Measurements from ENCODE around the gene LUZP2. TPM values are rescaled to one million over a fixed set of nuclear protein-coding genes. Genes with fewer than 3 reads are reported as not detected.
"Not testable (repeated sequence)": the region's sequence is repeated elsewhere in the genome, so short reads cannot be mapped to it uniquely, and the experiment has no call there.

LUZP2 gene
- total RNA-seq, 4 donors from 2014 or later: 0.19 to 0.99 TPM; not detected in 2

DNA sequence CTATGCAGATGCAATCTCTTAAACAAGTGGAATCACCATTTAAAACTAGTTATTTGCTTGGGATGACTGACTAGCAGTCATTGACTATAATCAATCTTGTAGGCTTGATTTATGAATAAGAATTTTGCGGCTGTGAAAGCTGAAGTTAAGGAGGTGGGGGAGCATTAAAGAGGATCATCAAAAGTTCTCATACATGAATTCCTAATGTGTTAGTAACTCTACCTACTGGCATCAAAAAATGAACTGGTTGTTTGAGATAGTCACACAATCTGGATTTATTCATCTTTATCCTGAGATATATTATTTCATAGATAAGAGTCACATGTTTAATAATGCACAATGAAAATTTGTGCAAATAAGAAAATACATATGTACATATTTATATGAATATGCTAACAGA is 393.6 kb downstream of the LUZP2 start:
- no peaks in the 10 kb centered on the region for H3K36me3 ChIP-seq
- no peak overlapping the region for H3K27ac ChIP-seq (replicated peaks in 1 of 4)
- WGBS: 77% methylated on average over 1 of the region's 1 CpG
- no peak for TF ChIP-seq EP300 (IDR thresholded peaks at IDR 0.05)
- TF ChIP-seq, protein P1, sequence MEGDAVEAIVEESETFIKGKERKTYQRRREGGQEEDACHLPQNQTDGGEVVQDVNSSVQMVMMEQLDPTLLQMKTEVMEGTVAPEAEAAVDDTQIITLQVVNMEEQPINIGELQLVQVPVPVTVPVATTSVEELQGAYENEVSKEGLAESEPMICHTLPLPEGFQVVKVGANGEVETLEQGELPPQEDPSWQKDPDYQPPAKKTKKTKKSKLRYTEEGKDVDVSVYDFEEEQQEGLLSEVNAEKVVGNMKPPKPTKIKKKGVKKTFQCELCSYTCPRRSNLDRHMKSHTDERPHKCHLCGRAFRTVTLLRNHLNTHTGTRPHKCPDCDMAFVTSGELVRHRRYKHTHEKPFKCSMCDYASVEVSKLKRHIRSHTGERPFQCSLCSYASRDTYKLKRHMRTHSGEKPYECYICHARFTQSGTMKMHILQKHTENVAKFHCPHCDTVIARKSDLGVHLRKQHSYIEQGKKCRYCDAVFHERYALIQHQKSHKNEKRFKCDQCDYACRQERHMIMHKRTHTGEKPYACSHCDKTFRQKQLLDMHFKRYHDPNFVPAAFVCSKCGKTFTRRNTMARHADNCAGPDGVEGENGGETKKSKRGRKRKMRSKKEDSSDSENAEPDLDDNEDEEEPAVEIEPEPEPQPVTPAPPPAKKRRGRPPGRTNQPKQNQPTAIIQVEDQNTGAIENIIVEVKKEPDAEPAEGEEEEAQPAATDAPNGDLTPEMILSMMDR (IDR thresholded peaks at IDR 0.05): no peak
- TF ChIP-seq POLR2AphosphoS5 (IDR thresholded peaks at IDR 0.05): no peak
- no peak for TF ChIP-seq POLR2A (IDR thresholded peaks at IDR 0.05; ENCODE audit: low read depth)
- no peaks in the 10 kb centered on the region for H3K9me3 ChIP-seq
- intact Hi-C loops (cut with DNase I): loop anchor here (10.0 kb wide), 1 partner anchor 1304 kb away; no protein-coding TSS in a partner anchor
- DNase-seq (ENCODE audit: extremely low spot score): no peak
- H3K27me3 ChIP-seq: no peaks in the 10 kb centered on the region
- no peak overlapping the region for H3K4me3 ChIP-seq
- no peaks in the 10 kb centered on the region for H3K4me1 ChIP-seq

DNA sequence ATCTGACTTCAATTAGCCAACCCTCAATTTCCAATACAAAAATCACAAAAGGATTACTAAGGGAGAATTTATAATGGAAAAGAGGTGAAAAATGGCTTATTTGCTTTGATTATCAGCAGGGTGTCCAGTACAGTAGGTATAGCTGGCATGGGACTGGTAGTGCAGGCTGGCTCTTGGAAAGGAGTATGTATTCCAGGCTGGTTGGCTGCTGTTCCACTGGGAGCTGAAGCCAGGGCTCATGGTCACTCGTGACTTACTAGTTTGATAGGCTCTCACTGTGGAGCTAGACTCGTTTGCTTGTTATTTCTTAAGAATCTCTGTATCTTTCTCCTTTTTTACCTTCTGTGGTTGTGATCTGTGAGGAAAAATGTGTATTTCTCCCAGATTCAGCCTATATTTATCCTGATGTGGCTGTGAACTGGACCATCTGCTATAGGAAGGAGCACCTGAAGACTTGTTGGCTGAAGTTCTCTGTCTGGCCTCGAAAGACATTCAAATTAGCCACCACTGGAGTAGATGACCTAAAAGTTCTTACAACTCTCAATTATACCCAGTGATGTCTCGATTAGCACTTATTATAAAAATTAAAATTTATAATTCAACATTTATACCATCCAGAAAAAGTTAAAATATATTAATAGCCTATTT is 395.1 kb downstream of the LUZP2 start:
- H3K27me3 ChIP-seq; DNase-seq (ENCODE audit: extremely low spot score); H3K36me3 ChIP-seq; H3K4me3 ChIP-seq; H3K9me3 ChIP-seq; H3K27ac ChIP-seq (replicated peaks in 1 of 4); H3K4me1 ChIP-seq: not testable (repeated sequence)
- intact Hi-C loops (cut with DNase I): loop anchor here (10.0 kb wide), 1 partner anchor 1303 kb away; no protein-coding TSS in a partner anchor
- 73% methylated on average over 4 of the region's 4 CpGs for WGBS

DNA sequence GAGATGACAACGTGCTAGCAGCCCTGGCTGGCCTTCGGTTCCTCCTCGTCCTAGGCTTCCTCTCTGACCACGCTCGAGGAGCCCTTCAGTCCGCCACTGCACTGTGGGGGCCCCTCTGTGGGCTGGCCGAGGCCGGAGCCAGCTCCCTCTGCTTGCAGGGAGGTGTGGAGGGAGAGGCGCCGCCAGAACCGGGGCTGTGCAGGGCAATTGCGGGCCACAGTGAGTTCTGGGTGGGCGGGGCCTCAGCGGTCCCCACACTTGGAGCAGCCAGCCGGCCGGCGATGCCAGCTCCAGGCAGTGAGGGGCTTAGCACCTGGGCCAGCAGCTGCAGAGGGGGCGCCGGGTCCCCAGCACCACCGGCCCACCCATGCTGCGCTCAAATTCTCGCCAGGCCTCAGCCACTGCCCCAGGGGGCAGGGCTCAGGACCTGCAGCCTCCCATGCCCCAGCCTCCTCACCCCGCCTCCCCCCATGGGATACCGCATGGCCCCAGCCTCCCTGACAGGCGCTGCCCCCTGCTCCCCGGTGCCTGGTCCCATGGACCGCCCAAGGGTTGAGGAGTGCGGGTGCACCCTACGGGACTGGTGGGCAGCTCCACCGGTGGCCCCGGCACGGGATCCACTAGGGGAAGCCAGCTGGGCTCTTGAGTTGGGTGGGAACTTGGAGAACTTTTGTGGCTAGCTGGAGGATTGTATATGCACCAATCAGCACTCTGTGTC is 399.4 kb downstream of the LUZP2 start:
- TF ChIP-seq POLR2AphosphoS5 (IDR thresholded peaks at IDR 0.05) (no peak), POLR2A (IDR thresholded peaks at IDR 0.05; ENCODE audit: low read depth) (no peak), EP300 (IDR thresholded peaks at IDR 0.05) (no peak)
- TF ChIP-seq, protein P1 (IDR thresholded peaks at IDR 0.05): no peak
- intact Hi-C loops (cut with DNase I): loop anchor here (10.0 kb wide), 1 partner anchor 1299 kb away; no protein-coding TSS in a partner anchor
- Histone ChIP-seq H3K27ac (replicated peaks in 1 of 4) (no peak overlapping the region), H3K9me3 (no peaks in the 10 kb centered on the region), H3K36me3 (no peaks in the 10 kb centered on the region), H3K4me3 (no peak overlapping the region), H3K4me1 (no peaks in the 10 kb centered on the region), H3K27me3 (no peaks in the 10 kb centered on the region)
- WGBS: 95% methylated on average over 26 of the region's 32 CpGs
- DNase-seq (ENCODE audit: extremely low spot score): no peak

DNA sequence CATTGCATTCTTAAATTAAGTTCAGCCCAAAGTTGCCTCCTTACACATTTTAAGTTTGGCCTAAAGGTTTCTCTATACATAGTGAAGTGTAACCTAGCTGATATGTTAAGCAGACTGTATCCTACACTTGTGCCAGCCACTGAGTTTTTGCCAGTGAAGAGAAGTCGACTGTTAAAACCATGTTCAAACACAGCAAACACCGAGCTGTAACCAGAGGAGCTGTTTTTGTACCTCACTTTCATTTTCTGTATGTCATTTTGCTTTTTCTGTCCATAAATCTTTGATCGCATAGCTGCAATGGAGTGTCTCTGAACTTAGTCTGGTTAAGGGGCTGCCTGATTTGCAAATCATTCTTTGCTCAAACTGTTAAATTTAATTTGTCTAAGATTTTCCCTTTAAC is 403.7 kb downstream of the LUZP2 start:
- TF ChIP-seq, protein P1 (IDR thresholded peaks at IDR 0.05): no peak
- Histone ChIP-seq H3K4me3 (no peak overlapping the region), H3K27me3 (no peaks in the 10 kb centered on the region), H3K4me1 (no peaks in the 10 kb centered on the region), H3K36me3 (no peaks in the 10 kb centered on the region), H3K27ac (replicated peaks in 1 of 4) (no peak overlapping the region), H3K9me3 (no peaks in the 10 kb centered on the region)
- 57% methylated on average over 3 of the region's 3 CpGs for WGBS
- no peak for DNase-seq (ENCODE audit: extremely low spot score)
- intact Hi-C loops (cut with DNase I): no loop called here

DNA sequence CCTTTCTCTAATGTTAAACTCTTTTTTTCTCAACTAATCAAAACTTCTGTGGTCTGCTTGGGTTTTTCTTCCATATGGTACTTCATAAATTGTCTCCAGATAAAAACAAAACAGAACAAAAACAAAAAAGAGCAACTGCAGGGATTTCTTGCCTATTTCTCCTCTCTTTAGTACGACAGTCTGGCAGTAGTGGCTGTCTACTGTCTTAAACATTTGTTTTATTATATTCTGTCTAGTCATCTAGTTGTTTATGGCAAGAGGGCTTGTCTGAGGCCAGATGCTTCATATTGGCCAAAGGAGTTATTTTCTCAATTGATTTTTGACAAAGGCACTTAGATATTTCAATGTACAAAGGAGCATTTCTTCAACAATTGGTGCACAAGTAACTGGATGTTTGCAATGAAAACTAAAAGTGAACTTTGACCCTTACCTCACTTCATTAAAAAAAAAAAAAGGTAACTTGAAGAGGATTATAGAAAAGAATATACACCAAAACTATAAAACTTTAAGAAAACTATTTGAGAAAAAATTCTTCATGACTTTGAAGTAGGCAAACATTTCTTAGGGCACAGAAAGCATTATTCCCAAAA is 404.2 kb downstream of the LUZP2 start:
- DNase-seq (ENCODE audit: extremely low spot score): no peak
- Histone ChIP-seq H3K4me3 (no peak overlapping the region), H3K27me3 (no peaks in the 10 kb centered on the region), H3K9me3 (no peaks in the 10 kb centered on the region), H3K27ac (replicated peaks in 1 of 4) (no peak overlapping the region), H3K36me3 (no peaks in the 10 kb centered on the region), H3K4me1 (no peaks in the 10 kb centered on the region)
- 69% methylated on average over 1 of the region's 1 CpG for WGBS
- TF ChIP-seq POLR2A (IDR thresholded peaks at IDR 0.05; ENCODE audit: low read depth) (no peak), EP300 (IDR thresholded peaks at IDR 0.05) (no peak), POLR2AphosphoS5 (IDR thresholded peaks at IDR 0.05) (no peak)
- TF ChIP-seq, protein P1 (IDR thresholded peaks at IDR 0.05): no peak
- intact Hi-C loops (cut with DNase I): no loop called here
